NCI-H82 treated with DMSO at 0.1 percent for 48 hours (cell line): ENCODE measurements around the gene PEX10.

ENCODE experiments used
- DNase-seq: peaks from one replicate; lab custom pipeline; 2025; ENCODE audit not compliant: unreplicated experiment; lab: John Stamatoyannopoulos, UW

The PEX10 gene

GRCh38 chr1:2354511-2355372 is 57.6 kb downstream of the PEX10 start:
- no peak for DNase-seq
